Esophagus squamous epithelium (tissue), 5 donors: ENCODE results near the gene CENPS. TPM values are rescaled to one million over a fixed set of nuclear protein-coding genes. Genes with fewer than 3 reads are reported as not detected.

ENCODE experiments used
- DNase-seq: peaks from one replicate; lab custom pipeline; 2025; lab: John Stamatoyannopoulos, UW
- H3K27ac ChIP-seq, 4 donors: fragments of 200-600 bp; sonication (generic); one replicate each; pipeline ENCODE4 v1.5.1; 2016 to 2019; ENCODE audit warnings: mild to moderate bottlenecking in 1 of 4
- H3K27me3 ChIP-seq, 4 donors: fragments of 200-600 bp; sonication (generic); 1 replicate in 3 of 4; 2 replicates in 1 of 4; pipeline versions ENCODE4 v1.5.1 to v1.6.0; 2017 to 2021; ENCODE audit warnings: antibody characterized with exemption in 1 of 4
- H3K36me3 ChIP-seq, 3 donors: fragments of 200-600 bp; sonication (generic); one replicate each; pipeline ENCODE4 v1.5.1; 2016 to 2019
- H3K4me1 ChIP-seq, 3 donors: fragments of 200-600 bp; sonication (generic); one replicate each; pipeline ENCODE4 v1.5.1; 2017 to 2019
- H3K4me3 ChIP-seq, 4 donors: fragments of 200-600 bp; sonication (generic); 1 replicate in 3 of 4; 2 replicates in 1 of 4; pipeline ENCODE4 v1.5.1; 2016 to 2019; ENCODE audit warnings: mild to moderate bottlenecking in 2 of 4, moderate library complexity in 1 of 4
- H3K9me3 ChIP-seq, 3 donors: fragments of 200-600 bp; sonication (generic); one replicate each; pipeline ENCODE4 v1.5.1; 2016 to 2019
- POLR2A ChIP-seq, 4 donors: fragments of 450-650 bp; IDR thresholded peaks; one replicate each; pipeline ENCODE4 v1.6.1; 2017; ENCODE audit warnings: antibody characterized with exemption in 4 of 4, mild to moderate bottlenecking in 4 of 4, moderate library complexity in 3 of 4
- WGBS, 2 donors: methylation state at CpG; one replicate each; pipeline ENCODE4 v1.1.5; 2018; 5-methylcytosine and 5-hydroxymethylcytosine counted together
- intact Hi-C: fragments of 100-400 bp; cut with DNase I; formaldehyde crosslinking; loops from one replicate; pipeline ENCODE4 v1.15.0; 2022
- total RNA-seq, 4 donors: library from RNA; depleted of rRNA; stranded (reverse); fragments of >200 nt; gene quantifications; one replicate each; pipeline ENCODE4 v1.1.0, GENCODE V29; 2016
- TF ChIP-seq, protein P1 (sequence below), 6 experiments: fragments of 450-650 bp in 4 of 6; fragments of 200-600 bp in 2 of 6; sonication (generic) in 2 of 6; IDR thresholded peaks; one replicate each; pipeline ENCODE4 v1.5.1; 2016 to 2019; ENCODE audit warnings: antibody characterized with exemption in 6 of 6, mild to moderate bottlenecking in 4 of 6, moderate library complexity in 4 of 6
- donor health status: DM: yes; HTN: yes; CAD: no.

Gene CENPS
- total RNA-seq, 4 donors from 2014 or later, result 5.6 to 15.7 (median 6.1) TPM

DNA sequence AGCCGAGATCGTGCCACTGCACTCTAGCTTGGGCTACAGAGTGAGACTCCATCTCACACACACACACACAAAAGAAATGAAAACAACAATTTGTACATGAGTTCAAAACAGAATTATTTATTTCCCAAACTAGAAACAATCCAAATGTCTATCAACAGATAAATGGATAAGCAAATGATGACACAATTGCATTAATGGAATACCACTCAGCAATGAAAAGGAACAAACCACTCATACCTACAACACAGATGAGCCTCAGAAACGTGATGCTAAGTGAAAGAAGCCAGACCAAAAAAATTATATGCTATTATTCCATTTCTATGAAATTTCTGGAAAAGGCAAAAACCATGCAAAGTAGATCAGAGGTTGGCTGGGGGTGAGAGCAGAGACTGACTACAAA, 33.4 kb upstream of the CENPS start:
- WGBS, 2 donors, result 82 to 84% methylated on average over 3 of the region's 3 CpGs

DNA sequence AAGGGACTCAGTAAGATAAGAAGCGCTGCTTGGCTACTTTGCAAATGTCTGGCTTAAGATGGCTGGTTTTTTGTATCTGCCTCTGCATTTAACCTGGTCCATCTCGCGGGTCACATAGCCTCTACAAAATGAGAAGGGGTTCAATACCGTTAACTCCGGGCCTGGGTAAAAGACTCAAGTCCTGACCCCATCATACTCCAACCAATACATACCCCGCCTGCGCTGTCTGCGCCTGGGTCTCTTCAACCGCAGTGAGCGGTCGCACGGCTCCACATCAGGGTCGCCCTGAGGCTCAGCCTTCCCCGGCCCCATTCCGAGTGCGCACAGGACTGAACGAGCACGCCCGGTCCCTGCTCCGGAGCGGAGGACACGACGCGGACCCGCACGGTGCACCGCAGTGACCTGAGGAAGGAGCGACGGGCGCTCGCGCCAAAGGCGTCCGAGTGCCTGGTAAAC, 31.9 kb upstream of the CENPS start:
- H3K36me3 ChIP-seq, result peaks cover 7 to 25% (median 13%) of the 10 kb centered on the region in 3 donors
- intact Hi-C loops, result no loop called here
- H3K4me3 ChIP-seq, result peak overlapping the region; percentile 84 to 91 (median 88)
- peak overlapping the region; percentile 95 to 97 (median 96) for H3K27ac ChIP-seq
- TF ChIP-seq POLR2A (IDR thresholded peaks at IDR 0.05), result no peak
- TF ChIP-seq, protein P1, sequence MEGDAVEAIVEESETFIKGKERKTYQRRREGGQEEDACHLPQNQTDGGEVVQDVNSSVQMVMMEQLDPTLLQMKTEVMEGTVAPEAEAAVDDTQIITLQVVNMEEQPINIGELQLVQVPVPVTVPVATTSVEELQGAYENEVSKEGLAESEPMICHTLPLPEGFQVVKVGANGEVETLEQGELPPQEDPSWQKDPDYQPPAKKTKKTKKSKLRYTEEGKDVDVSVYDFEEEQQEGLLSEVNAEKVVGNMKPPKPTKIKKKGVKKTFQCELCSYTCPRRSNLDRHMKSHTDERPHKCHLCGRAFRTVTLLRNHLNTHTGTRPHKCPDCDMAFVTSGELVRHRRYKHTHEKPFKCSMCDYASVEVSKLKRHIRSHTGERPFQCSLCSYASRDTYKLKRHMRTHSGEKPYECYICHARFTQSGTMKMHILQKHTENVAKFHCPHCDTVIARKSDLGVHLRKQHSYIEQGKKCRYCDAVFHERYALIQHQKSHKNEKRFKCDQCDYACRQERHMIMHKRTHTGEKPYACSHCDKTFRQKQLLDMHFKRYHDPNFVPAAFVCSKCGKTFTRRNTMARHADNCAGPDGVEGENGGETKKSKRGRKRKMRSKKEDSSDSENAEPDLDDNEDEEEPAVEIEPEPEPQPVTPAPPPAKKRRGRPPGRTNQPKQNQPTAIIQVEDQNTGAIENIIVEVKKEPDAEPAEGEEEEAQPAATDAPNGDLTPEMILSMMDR (IDR thresholded peaks at IDR 0.05), result no peak
- 2 to 3% methylated on average over 13 to 17 of the region's 34 CpGs for WGBS, 2 donors
- H3K27me3 ChIP-seq, result no peaks in the 10 kb centered on the region
- peaks cover 15 to 54% (median 25%) of the 10 kb centered on the region in 3 donors for H3K4me1 ChIP-seq
- no peaks in the 10 kb centered on the region for H3K9me3 ChIP-seq
- no peak for DNase-seq

More for the DNA sequence above, 33.4 kb upstream of the CENPS start:
- no peak for DNase-seq
- H3K36me3 ChIP-seq, result peaks cover 0 to 11% (median 0%) of the 10 kb centered on the region in 3 donors
- H3K9me3 ChIP-seq, result no peaks in the 10 kb centered on the region
- intact Hi-C loops, result no loop called here
- H3K4me1 ChIP-seq, result peaks cover 12 to 41% (median 25%) of the 10 kb centered on the region in 3 donors
- TF ChIP-seq, protein P1 (IDR thresholded peaks at IDR 0.05), result no peak
- no peak for TF ChIP-seq POLR2A (IDR thresholded peaks at IDR 0.05)
- no peaks in the 10 kb centered on the region for H3K27me3 ChIP-seq
- H3K27ac ChIP-seq, result no peak overlapping the region
- no peak overlapping the region for H3K4me3 ChIP-seq

DNA sequence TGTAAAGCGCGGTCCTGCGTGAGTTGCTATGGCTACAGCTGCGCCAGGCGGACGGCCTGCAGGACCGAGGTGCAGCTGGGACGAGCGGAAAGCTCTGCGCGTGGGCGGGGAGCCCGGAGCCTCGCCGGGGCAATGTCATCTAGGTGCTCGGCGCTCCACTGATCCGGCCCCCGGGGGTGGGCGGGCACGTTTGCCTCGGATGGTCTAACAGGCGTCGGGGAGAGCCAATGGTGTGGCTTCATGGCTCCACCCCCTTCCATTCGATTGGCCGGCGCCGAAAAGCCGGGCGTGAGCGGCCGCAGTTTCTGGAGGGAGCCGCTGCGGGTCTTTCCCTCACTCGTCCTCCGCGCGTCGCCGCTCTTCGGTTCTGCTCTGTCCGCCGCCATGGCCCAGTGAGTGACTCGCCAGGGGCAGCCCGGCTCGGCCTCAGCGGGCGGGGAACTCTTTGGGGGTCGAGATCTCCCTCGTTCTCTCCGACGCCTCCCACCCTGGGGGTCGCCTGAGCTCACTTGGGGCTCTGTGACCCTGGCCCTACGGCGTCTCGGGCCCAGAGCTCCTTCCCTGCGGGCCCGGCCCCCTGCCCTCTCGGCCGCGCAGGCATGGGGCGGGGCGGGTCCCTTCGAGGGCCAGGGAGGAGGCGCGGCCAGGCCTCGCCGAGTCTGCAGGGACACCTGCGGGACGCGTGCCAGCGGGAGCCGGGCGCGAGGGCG, 31.3 kb upstream of the CENPS start, which contains the start of gene PGD:
TSS of gene PGD (plus strand) at position 331 of the 710 bp plus-strand sequence. CDS start at position 385, 54 bp downstream.
- DNase-seq, result peak; percentile 94
- H3K4me3 ChIP-seq, result peak within 1 kb of the TSS; percentile 84 to 91 (median 88)
- H3K4me1 ChIP-seq, result peaks cover 15 to 54% (median 25%) of the 10 kb centered on the region in 3 donors
- TF ChIP-seq, protein P1 (IDR thresholded peaks at IDR 0.05), result no peak
- TF ChIP-seq POLR2A (IDR thresholded peaks at IDR 0.05), result peak in 3 of 4 donors; percentile 25 to 87 (median 77)
- no peaks in the 10 kb centered on the region for H3K9me3 ChIP-seq
- intact Hi-C loops, result no loop called here
- H3K36me3 ChIP-seq, result peaks cover 7 to 31% (median 17%) of the 10 kb centered on the region in 3 donors
- H3K27me3 ChIP-seq, result no peaks in the 10 kb centered on the region
- peak within 1 kb of the TSS; percentile 95 to 97 (median 96) for H3K27ac ChIP-seq
- 0% methylated on average over 4 of the region's 76 CpGs; no CpG with 5 or more reads in 1 of the 2 donors for WGBS, 2 donors

DNA sequence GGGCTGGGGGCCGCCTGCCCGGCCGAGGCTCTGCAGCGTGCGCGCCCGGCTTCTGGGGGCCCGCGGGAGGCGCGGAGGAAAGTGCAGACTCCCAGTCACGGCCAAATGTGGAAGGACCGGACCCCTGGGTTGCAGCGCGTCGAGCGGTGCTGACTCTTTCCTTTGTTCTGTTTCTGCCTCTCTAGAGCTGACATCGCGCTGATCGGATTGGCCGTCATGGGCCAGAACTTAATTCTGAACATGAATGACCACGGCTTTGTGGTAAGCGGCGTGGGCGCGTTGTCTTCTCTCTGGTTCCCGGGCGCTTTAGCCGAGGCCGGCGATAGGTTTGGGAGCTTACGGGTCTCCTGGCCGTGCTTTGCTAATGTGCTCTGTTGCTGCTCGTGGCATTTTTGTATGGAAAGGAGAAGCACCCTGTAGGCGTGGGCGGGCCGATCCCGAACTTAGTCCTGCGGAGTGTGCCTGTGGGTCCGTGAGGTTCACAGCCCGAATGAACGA, 30.7 kb upstream of the CENPS start:
- H3K4me3 ChIP-seq, result peak overlapping the region; percentile 84 to 91 (median 88)
- intact Hi-C loops, result no loop called here
- no peaks in the 10 kb centered on the region for H3K9me3 ChIP-seq
- TF ChIP-seq, protein P1 (IDR thresholded peaks at IDR 0.05), result no peak
- H3K36me3 ChIP-seq, result peaks cover 8 to 37% (median 23%) of the 10 kb centered on the region in 3 donors
- no peaks in the 10 kb centered on the region for H3K27me3 ChIP-seq
- DNase-seq, result no peak
- peaks cover 15 to 54% (median 25%) of the 10 kb centered on the region in 3 donors for H3K4me1 ChIP-seq
- 0 to 1% methylated on average over 12 to 31 of the region's 42 CpGs for WGBS, 2 donors
- H3K27ac ChIP-seq, result peak overlapping the region; percentile 95 to 97 (median 96)

DNA sequence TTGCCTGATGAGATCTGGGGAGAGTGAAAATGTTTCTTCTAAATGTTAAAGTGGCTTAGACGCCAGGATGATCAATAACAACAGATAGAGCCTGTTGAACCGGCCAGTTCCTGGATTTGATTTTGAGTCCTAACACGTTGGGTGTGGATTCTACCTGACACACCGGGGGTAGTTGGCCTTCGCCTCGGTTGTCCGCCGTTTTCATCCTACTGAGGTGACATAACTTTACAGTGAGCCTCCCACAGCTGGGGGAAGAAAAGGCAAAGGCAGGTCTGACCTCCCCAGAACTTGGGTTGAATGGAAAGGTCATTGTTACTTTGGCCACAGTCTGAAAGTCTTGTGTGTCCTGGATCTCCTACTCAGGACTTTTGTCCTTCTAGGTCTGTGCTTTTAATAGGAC, 30.2 kb upstream of the CENPS start:
- TF ChIP-seq, protein P1 (IDR thresholded peaks at IDR 0.05), result no peak
- TF ChIP-seq POLR2A (IDR thresholded peaks at IDR 0.05), result no peak
- intact Hi-C loops, result no loop called here
- 24 to 29% methylated on average over 5 to 8 of the region's 8 CpGs for WGBS, 2 donors
- no peaks in the 10 kb centered on the region for H3K27me3 ChIP-seq
- peak overlapping the region; percentile 95 to 97 (median 96) for H3K27ac ChIP-seq
- no peaks in the 10 kb centered on the region for H3K9me3 ChIP-seq
- H3K36me3 ChIP-seq, result peaks cover 13 to 42% (median 28%) of the 10 kb centered on the region in 3 donors
- no peak for DNase-seq
- H3K4me3 ChIP-seq, result peak overlapping the region; percentile 84 to 91 (median 88)
- peaks cover 15 to 54% (median 25%) of the 10 kb centered on the region in 3 donors for H3K4me1 ChIP-seq
